Renal pelvis (tissue), 12 donors: Measurements from ENCODE around the gene CHIC2. TPM values are rescaled to one million over a fixed set of nuclear protein-coding genes. Genes with fewer than 3 reads are reported as not detected.
"Not testable (repeated sequence)": the region's sequence is repeated elsewhere in the genome, so short reads cannot be mapped to it uniquely, and the experiment has no call there.

Experiments
- DNase-seq: peaks from one replicate; pipeline ENCODE4 v3.0.0-alpha.2; 2013
- long read RNA-seq, 16 experiments: transcript quantifications; one replicate each; lab custom pipeline, GENCODE V29; 2026
- polyA plus RNA-seq, 3 donors: library from polyadenylated mRNA; unstranded; fragments of 120-200 nt; gene quantifications; one replicate each; pipeline ENCODE4 v1.2.1, GENCODE V29; 2013; ENCODE audit not compliant: insufficient read length in 3 of 3

CHIC2 gene
- polyA plus RNA-seq: 10 to 100 TPM; 29.2 to 29.8 (median 29.7) TPM
- long read RNA-seq, donor 1, transcript CHIC2-201 (6 exons, 1,194 nt): major isoform, 16 of 16 reads
- long read RNA-seq, donor 1, partial matches to known transcripts: 0 of 16 reads
- long read RNA-seq, donor 1, other reads (novel, unspliced or antisense): 0 of 16 reads
- long read RNA-seq, donor 2, transcript CHIC2-201 (6 exons, 1,194 nt): major isoform, 30 of 32 reads
- long read RNA-seq, donor 2, partial matches to known transcripts: 0 of 32 reads
- long read RNA-seq, donor 2, other reads (novel, unspliced or antisense): 0 of 32 reads
- long read RNA-seq, donor 3, transcript CHIC2-201 (6 exons, 1,194 nt): major isoform, 19 of 20 reads
- long read RNA-seq, donor 3, partial matches to known transcripts: 0 of 20 reads
- long read RNA-seq, donor 3, other reads (novel, unspliced or antisense): 0 of 20 reads
- long read RNA-seq, donor 4, transcript CHIC2-201 (6 exons, 1,194 nt): major isoform, 26 of 26 reads
- long read RNA-seq, donor 4, partial matches to known transcripts: 0 of 26 reads
- long read RNA-seq, donor 4, other reads (novel, unspliced or antisense): 0 of 26 reads
- long read RNA-seq, donor 5, partial matches to known transcripts: 0 of 4 reads
- long read RNA-seq, donor 5, other reads (novel, unspliced or antisense): 0 of 4 reads
- long read RNA-seq, donor 6, transcript CHIC2-201 (6 exons, 1,194 nt): major isoform, 19 of 21 reads
- long read RNA-seq, donor 6, partial matches to known transcripts: 0 of 21 reads
- long read RNA-seq, donor 6, other reads (novel, unspliced or antisense): 0 of 21 reads
- long read RNA-seq, donor 7, transcript CHIC2-201 (6 exons, 1,194 nt): major isoform, 22 of 24 reads
- long read RNA-seq, donor 7, partial matches to known transcripts: 0 of 24 reads
- long read RNA-seq, donor 7, other reads (novel, unspliced or antisense): 0 of 24 reads
- long read RNA-seq, donor 8, transcript CHIC2-201 (6 exons, 1,194 nt): major isoform, 7 of 9 reads
- long read RNA-seq, donor 8, partial matches to known transcripts: 0 of 9 reads
- long read RNA-seq, donor 8, other reads (novel, unspliced or antisense): 0 of 9 reads
- long read RNA-seq, donor 9, transcript CHIC2-201 (6 exons, 1,194 nt): major isoform, 19 of 20 reads
- long read RNA-seq, donor 9, partial matches to known transcripts: 0 of 20 reads
- long read RNA-seq, donor 9, other reads (novel, unspliced or antisense): 0 of 20 reads
- long read RNA-seq, donor 10, transcript CHIC2-201 (6 exons, 1,194 nt): major isoform, 16 of 20 reads
- long read RNA-seq, donor 10, partial matches to known transcripts: 0 of 20 reads
- long read RNA-seq, donor 10, other reads (novel, unspliced or antisense): 0 of 20 reads
- long read RNA-seq, donor 11, transcript CHIC2-201 (6 exons, 1,194 nt): major isoform, 19 of 21 reads
- long read RNA-seq, donor 11, partial matches to known transcripts: 0 of 21 reads
- long read RNA-seq, donor 11, other reads (novel, unspliced or antisense): 0 of 21 reads
- long read RNA-seq, donor 12, transcript CHIC2-201 (6 exons, 1,194 nt): major isoform, 26 of 26 reads
- long read RNA-seq, donor 12, partial matches to known transcripts: 0 of 26 reads
- long read RNA-seq, donor 12, other reads (novel, unspliced or antisense): 0 of 26 reads
- long read RNA-seq, donor 13, transcript CHIC2-201 (6 exons, 1,194 nt): major isoform, 6 of 7 reads
- long read RNA-seq, donor 13, partial matches to known transcripts: 0 of 7 reads
- long read RNA-seq, donor 13, other reads (novel, unspliced or antisense): 0 of 7 reads
- long read RNA-seq, donor 14, transcript CHIC2-201 (6 exons, 1,194 nt): major isoform, 33 of 35 reads
- long read RNA-seq, donor 14, partial matches to known transcripts: 0 of 35 reads
- long read RNA-seq, donor 14, other reads (novel, unspliced or antisense): 0 of 35 reads
- long read RNA-seq, donor 15, transcript CHIC2-201 (6 exons, 1,194 nt): major isoform, 23 of 25 reads
- long read RNA-seq, donor 15, partial matches to known transcripts: 0 of 25 reads
- long read RNA-seq, donor 15, other reads (novel, unspliced or antisense): 0 of 25 reads
- long read RNA-seq, donor 16, transcript CHIC2-201 (6 exons, 1,194 nt): major isoform, 23 of 23 reads
- long read RNA-seq, donor 16, partial matches to known transcripts: 0 of 23 reads
- long read RNA-seq, donor 16, other reads (novel, unspliced or antisense): 0 of 23 reads

DNA sequence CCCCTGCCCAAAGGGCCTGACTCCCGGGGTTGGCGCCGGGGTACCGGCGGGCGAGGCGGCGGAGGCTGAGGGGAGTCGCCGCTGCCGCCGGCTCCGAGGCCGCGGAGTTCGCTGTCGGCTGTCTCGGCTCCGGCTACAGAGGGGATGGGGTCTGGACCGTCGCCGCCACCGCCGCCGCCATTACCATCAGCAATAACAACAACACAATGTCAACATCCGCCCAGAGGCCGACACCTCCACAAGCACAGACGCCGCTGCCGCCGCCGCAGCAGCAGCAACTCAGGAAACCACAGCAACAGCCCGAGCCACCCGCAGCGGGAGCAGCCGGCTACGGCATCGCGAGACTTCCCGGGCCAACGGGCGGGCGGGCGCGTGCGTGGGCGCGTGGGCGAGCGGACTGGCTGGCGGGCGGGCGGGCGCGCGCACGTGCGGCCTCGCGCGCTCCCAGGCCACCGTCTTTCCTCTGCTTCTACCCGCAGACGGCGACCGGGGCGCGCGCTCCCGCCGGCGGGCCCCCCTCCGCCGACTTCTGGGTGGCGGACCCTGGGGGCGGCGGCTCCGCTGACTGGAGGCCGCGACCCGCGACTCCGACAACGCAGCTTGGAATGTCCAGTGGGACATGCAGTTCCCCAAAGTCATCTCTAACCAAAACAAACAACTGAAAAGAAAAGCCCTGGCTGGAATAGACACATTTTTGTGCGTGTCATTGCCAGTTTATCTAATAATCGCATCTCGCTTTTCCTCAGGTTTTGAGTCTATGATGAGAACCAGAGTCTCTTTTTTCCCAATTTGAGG is at the start of gene CHIC2:
TSS of gene CHIC2 (minus strand) at position 289 of the 795 bp plus-strand sequence. CDS start 305 bp downstream, outside the sequence.
- peak; percentile 94 for DNase-seq

DNA sequence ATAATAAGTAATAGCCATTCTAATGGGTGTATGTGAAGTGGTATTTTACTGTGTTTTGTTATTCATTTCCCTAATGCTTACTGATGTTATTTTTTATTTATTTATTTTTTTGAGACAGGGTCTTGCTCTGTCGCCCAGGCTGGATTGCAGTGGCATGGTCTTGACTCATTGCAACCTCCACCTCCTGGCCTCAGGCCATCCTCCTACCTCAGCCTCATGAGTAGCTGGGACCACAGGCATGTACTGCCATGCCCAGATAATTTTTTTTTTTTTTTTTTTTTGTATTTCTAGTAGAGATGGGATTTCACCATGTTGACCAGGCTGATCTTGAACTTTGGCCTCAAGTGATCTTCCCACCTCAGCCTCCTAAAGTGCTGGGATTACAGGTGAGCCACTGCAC is 48.8 kb upstream of the CHIC2 start:
- DNase-seq: not testable (repeated sequence)

DNA sequence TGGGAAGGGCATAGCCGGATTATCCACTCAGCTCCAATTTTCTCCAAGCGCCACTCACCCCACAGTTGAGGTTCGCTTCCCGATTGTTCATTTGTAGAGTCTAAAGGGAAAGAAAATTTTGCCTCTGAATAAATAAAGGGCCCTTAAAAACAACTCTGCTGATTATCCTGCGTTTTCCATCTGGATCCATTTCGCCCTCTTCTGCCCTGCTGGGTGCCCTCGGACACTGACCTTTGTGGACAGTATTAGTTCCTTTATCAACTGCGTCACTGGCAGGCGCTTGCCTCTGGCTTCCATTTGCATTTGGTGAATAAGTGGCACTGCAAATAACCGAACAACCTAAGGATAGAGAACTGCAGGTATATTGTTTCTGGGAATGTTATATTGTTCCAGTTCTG is 45.6 kb upstream of the CHIC2 start:
- DNase-seq: no peak

DNA sequence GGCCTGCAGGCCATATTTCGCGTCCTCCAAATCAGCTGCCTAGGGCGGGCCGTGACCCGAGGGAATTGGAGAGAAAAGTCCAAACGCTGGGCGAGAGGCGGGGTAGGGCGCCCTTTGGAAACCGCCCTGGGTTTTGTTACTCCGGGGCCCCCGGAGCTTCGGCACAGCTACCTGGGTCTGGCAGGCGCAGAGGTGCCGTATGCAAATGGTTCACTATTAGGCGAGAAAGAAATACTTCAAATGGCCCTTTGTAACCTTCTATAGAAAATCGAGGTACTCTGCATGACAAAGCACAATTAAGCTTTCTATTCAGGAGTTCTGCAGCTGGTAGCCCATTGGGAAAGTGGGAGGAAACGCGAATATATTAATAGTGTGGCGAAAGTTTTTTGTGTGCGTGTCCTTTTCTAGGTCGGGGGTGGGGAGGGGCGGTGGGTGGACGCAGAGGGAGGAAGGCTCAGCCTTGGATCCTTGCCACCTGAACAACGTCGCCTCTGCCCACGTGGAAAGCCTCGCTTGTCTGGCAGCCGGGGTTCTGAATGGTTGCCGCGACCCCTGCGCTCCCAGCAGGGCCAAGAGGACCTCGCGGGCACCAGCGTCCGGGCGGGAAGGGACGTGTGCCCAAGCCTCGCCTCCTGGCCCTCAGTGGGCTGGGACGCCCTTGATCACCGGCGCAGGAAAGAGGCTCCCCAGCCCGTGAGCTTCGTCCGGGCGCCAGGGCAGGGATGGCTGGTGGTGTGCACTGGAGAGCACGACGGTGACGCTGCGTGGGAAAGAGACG is 45.0 kb upstream of the CHIC2 start:
- no peak for DNase-seq

DNA sequence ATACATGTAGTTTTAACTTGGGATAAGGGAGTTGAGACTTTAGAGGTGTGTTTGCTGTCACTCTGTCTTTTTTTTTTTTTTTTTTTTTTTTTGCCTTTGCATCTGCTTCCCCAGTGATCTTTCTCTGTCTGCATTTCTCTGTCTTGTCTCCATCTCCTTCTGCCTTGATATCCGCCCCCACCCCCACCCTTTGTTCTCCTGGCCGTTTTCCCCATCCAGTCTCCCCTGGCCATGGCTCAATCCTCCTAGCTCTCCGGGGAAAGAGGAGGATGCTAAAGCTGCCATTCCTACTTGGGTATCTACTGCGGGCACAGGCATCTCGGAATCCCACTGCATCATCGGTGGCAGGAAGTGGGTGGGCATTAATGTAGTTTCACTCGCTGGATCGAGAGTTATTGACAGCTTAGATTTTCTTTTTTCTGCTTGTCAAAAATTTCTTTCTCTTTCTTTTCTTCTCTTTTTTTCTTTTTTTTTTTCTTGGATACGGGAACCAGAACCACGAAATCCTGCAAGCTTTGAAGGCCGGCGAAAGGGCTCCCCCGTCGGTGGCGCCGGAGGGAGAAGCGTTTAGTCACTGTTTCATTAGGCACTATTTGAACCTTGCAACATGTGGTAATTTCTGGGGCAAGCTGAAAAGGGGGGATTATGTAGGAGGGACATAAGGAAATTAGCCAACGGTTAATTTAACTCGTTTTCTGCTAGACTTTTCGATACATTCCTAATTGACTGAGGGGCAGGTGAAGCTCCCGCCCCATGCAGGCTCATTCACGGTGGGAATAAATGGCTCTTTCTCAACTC is 43.7 kb upstream of the CHIC2 start:
- DNase-seq: no peak

DNA sequence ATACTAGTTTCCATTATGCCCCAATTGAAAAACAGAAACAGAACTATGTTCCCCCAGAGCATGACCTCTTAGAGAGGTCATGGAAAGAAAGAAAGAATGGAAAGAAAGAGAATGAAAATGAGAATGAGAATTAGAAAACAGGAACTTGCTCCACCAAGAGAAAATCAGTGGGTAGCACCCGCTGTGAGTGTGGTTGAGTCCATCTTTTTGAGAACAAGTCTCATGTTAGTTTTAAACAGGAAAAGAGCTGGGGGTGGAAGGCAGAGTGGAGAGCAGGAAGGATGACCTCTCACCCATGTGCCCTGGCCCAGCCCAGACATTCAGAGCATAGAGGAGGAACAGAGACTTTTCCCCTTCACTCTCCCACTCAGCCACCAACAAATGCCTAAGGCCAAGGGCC is 40.5 kb upstream of the CHIC2 start:
- no peak for DNase-seq

DNA sequence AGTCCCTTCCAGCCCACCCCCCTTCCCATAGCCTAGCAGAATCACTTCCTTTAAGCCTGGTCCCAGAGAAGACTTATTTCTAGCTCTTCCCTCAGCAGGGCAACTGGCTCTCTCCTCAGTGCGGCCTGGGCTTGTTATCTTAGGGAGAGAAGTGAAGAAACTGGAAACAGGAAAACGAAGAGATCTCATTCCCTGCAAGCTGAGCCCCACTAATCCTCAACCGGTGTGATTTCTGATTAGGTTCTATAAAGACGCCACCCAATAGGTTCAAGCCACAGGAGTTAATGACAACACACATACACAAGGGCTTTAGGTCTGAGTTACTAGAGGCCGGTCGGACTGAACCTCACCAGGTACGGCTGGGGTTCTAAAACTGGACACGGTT is 38.8 kb upstream of the CHIC2 start:
- DNase-seq: no peak

DNA sequence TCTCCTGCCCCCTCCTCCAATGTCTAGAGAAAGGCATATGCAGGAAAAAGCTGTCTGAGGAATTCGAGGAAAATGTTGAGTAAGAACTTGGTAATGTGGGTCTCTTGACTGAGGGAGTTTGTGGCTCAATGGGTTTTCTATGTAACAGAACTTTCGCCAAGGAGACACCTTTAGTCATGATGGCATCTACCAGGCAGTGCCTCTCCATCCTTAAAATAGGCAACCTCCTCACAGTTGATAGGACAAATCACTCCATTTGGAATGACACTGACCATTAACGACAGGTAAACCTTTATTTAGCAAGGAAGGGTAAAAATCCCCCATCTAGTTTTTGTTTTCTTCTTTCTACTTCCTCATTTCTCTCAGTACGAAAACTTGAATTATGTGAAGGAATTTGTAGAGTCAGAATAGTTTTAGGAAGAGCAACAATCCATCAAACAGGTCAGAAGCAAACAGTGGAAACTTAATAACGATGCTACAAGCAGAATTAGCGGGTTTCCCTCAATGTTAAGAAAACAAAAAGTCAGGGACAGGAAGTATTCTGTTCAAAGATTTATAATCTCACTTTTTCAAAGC is 38.2 kb upstream of the CHIC2 start:
- no peak for DNase-seq

DNA sequence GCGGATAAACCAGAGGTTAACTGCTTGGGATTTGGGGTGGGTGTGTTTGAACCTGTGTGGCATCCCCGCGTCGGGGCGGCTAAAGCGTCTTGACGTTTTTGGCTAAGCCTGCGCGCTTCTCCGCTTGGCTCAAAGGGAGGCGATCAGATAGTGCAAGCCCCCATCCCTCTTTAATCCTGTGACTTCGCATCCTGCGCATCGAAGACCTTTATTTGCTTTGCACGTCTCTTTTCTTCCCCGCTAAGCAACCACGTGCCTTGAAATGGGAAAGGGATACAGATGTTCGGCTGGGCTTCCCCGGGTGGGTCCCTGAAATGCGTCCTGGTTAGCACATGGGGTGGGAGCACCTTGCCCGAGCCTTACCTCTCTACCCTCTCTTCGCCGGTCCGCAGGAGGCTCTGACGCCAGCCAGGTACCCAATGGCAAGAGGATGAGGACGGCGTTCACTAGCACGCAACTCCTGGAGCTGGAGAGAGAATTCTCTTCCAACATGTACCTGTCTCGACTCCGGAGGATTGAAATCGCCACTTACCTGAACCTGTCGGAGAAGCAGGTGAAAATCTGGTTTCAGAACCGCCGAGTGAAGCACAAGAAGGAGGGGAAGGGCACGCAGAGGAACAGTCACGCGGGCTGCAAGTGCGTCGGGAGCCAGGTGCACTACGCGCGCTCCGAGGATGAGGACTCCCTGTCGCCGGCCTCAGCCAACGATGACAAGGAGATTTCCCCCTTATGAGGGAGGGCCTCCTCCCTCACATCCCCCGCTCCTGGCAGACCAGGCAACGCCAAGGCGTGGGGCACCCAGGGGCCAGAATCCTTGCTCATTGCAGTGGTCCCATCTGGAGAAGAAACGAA is 37.0 kb upstream of the CHIC2 start:
- no peak for DNase-seq

DNA sequence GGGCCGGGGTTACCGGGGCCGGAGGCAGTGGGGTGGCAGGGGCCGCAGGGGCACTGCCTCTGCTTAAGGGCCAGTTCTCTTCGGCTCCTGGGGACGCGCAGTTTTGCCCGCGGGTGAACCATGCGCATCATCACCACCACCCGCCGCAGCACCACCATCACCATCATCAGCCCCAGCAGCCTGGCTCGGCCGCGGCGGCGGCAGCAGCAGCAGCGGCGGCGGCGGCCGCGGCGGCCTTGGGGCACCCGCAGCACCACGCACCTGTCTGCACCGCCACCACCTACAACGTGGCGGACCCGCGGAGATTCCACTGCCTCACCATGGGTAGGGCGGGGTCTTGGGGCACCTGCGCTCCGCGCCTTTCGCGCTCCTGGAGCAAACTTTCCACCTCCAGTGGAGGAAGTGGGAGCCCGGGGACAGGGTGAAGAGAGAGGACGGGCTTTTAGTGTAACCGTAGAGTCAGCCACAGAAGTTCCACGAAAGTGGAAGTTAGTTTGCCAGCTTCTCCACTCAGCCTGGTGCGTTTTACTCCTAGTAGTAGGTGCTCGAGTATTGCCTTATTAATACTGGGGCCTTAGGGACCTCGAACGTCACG is 36.3 kb upstream of the CHIC2 start:
- no peak for DNase-seq

DNA sequence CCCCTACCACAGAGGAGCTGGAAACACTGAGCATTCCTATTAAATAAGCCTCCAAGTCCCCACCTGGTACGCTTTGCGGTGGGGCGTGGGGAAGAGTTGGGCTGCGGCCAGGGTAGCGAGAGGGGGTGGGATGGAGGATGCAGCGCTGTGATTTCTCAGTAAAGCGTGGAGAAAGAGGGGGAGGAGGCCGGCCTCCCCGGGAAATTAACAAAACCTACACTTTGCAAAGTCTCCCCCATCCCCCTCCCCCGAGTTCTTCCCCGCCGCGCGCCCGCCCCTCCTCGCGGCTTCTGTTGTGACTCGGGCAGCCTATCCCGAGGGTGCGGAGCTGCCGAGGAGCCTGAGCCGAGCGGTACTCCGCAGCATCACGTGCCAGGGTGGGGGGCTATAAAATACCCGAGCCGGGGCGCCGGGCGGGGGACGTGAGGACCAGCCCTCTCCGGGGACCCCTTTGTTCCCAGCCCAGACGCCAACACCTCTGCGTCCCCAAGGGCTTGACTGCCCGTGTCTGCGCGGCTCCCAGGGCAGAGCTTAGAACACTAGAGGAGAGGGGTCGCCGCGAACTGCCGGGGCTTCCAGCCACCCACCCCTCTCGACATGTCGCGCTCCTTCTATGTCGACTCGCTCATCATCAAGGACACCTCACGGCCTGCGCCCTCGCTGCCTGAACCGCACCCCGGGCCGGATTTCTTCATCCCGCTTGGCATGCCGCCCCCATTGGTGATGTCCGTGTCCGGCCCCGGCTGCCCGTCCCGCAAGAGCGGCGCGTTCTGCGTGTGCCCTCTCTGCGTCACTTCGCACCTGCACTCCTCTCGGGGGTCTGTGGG is 35.6 kb upstream of the CHIC2 start, which contains the start of gene GSX2:
TSS of gene GSX2 (plus strand) at position 416 of the 827 bp plus-strand sequence. CDS start at position 598, 182 bp downstream.
- DNase-seq: no peak

DNA sequence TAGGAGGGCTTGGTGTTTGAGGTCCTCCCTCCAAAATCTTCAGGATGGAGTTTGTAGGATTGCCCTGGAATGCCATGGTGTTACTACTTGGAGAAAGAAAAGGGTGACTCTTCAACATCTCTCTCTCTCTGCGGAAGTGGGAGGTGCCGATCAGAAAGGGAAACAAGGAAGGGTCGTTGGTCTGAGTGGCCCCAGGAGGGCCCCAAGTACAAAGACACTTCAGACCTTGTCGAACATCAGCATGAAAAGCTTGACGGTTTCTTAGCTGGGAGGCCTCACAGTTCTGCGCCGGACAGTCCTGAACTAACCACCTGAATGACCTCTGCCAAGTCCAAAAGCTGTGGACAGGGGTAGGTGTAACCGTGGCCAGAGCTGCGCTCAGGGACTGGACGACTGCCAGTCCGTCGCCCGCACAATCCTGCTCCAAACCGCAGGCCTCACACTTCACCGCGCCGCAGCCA is 34.9 kb upstream of the CHIC2 start:
- no peak for DNase-seq

DNA sequence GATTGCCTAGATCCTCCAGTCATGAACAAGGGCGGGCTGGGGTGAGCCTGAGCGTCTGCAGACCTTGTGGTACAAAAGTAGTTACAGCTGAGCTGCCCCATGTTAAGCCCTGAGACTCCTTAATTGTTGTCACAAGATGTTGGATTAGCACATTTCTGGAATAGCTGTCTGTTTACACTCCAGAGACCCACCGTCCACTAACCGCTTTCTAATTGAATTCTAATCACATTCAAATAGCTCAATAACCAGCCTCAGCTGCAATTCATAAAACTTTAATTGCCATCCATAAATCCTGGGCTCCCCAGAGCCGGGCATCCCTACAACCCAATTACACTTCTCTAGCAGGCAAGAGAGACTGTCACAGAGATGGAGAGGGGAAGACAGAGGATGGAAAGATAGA is 34.0 kb upstream of the CHIC2 start:
- no peak for DNase-seq

DNA sequence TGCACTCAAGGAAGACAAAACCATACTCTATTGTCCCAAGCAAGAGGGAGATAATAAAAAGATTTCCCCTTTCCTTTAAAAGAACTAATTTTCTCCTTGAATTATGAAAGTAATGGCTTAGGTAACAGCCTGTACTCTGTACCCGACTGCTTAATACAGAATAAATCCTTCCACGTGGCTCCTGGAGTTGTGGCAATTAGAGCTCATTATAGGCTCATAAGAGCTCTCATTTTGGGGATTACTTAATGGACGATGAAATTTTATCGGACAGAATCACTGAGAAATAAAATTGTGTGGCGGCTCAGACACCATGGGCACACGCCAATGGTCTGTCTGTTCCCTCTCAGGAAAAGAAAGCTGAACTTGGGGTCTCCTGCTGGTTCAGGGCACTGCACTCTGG is 32.7 kb upstream of the CHIC2 start:
- DNase-seq: no peak
